Gastroesophageal sphincter (tissue), 4 donors: ENCODE measurements around the gene BIRC6. TPM values are rescaled to one million over a fixed set of nuclear protein-coding genes. Genes with fewer than 3 reads are reported as not detected.

Source experiments
- ATAC-seq: fragments of 150-250 bp; one replicate; pipeline ENCODE4 v1.9.1; 2016; ENCODE audit warnings: mild to moderate bottlenecking, moderate library complexity
- H3K27ac ChIP-seq, 4 donors: fragments of 200-600 bp; sonication (generic) in 3 of 4; 1 replicate in 3 of 4; 2 replicates in 1 of 4; pipeline ENCODE4 v1.5.1; 2016 to 2019
- H3K27me3 ChIP-seq: fragments of 200-600 bp; sonication (generic); one replicate; pipeline ENCODE4 v1.5.1; 2019
- H3K36me3 ChIP-seq, 2 donors: fragments of 200-600 bp; sonication (generic); one replicate each; pipeline ENCODE4 v1.5.1; 2019; ENCODE audit warnings: control low read depth in 1 of 2
- H3K4me1 ChIP-seq, 3 donors: fragments of 200-600 bp; sonication (generic); 1 replicate in 2 of 3; 2 replicates in 1 of 3; pipeline ENCODE4 v1.5.1; 2016 to 2019; ENCODE audit warnings: control low read depth in 2 of 3
- H3K4me3 ChIP-seq, 2 donors: fragments of 200-600 bp; sonication (generic); one replicate each; pipeline ENCODE4 v1.5.1; 2019; ENCODE audit warnings: mild to moderate bottlenecking in 1 of 2, moderate library complexity in 1 of 2
- H3K9me3 ChIP-seq, 3 donors: fragments of 200-600 bp; sonication (generic); one replicate each; pipeline ENCODE4 v1.5.1; 2017 to 2019; ENCODE audit warnings: control low read depth in 2 of 3
- CTCF ChIP-seq, 4 experiments: fragments of 200-600 bp in 2 of 4; fragments of 450-650 bp in 2 of 4; sonication (generic) in 1 of 4; IDR thresholded peaks; one replicate each; pipeline ENCODE4 v1.5.1; 2017 to 2019; ENCODE audit warnings: antibody characterized with exemption in 4 of 4, mild to moderate bottlenecking in 2 of 4, moderate library complexity in 2 of 4
- EP300 ChIP-seq: sonication (generic); formaldehyde crosslinking; IDR thresholded peaks from one replicate; pipeline ENCODE4 v1.6.1; 2017; ENCODE audit warnings: antibody characterized with exemption, mild to moderate bottlenecking
- POLR2A ChIP-seq, 2 donors: fragments of 450-650 bp; IDR thresholded peaks; one replicate each; pipeline ENCODE4 v1.6.1; 2017; ENCODE audit warnings: antibody characterized with exemption in 2 of 2, mild to moderate bottlenecking in 2 of 2, moderate library complexity in 1 of 2
- POLR2AphosphoS5 ChIP-seq: sonication (generic); formaldehyde crosslinking; IDR thresholded peaks from one replicate; pipeline ENCODE4 v1.6.1; 2017; ENCODE audit warnings: antibody characterized with exemption
- WGBS, 2 donors: methylation state at CpG; one replicate each; pipeline ENCODE4 v1.1.5; 2018; ENCODE audit warnings: low coverage in 1 of 2; 5-methylcytosine and 5-hydroxymethylcytosine counted together
- total RNA-seq, 4 donors: library from RNA; depleted of rRNA; stranded (reverse); fragments of >200 nt; gene quantifications; one replicate each; pipeline ENCODE4 v1.1.0, GENCODE V29; 2016

BIRC6 gene
- total RNA-seq, 4 donors from 2014 or later: 69.5 to 168 (median 92.7) TPM

- Histone ChIP-seq H3K27me3 (no peaks in the 10 kb centered on the region), H3K36me3 (peaks cover 0 to 15% of the 10 kb centered on the region in 2 donors), H3K4me3 (no peak overlapping the region), H3K27ac (no peak overlapping the region), H3K9me3 (no peaks in the 10 kb centered on the region), H3K4me1 (peaks cover 0 to 42% (median 5%) of the 10 kb centered on the region in 3 donors)
- 66 to 85% methylated on average over 3 of the region's 3 CpGs for WGBS, 2 donors
- TF ChIP-seq POLR2A (IDR thresholded peaks at IDR 0.05) (no peak), POLR2AphosphoS5 (no peak), EP300 (no peak), CTCF (IDR thresholded peaks at IDR 0.05) (no peak)
- ATAC-seq: no peak
These were observed 268.0 kb downstream of the BIRC6 start for GRCh38 chr2:32624812-32625211.

- Histone ChIP-seq H3K9me3 (no peaks in the 10 kb centered on the region), H3K4me3 (peak overlapping the region in 1 of 2 donors; percentile 82), H3K36me3 (peaks cover 0 to 33% of the 10 kb centered on the region in 2 donors), H3K27ac (peak overlapping the region in 3 of 4 donors; percentile 78 to 85 (median 83)), H3K27me3 (no peaks in the 10 kb centered on the region), H3K4me1 (peaks cover 0 to 46% (median 5%) of the 10 kb centered on the region in 3 donors)
- no peak for ATAC-seq
- TF ChIP-seq POLR2A (IDR thresholded peaks at IDR 0.05) (no peak), CTCF (IDR thresholded peaks at IDR 0.05) (no peak), POLR2AphosphoS5 (no peak), EP300 (no peak)
- 61 to 77% methylated on average over 8 to 9 of the region's 13 CpGs for WGBS, 2 donors
These were observed 269.9 kb downstream of the BIRC6 start for GRCh38 chr2:32626639-32627221.

- Histone ChIP-seq H3K27me3 (no peaks in the 10 kb centered on the region), H3K9me3 (no peaks in the 10 kb centered on the region), H3K27ac (peak overlapping the region; percentile 8 to 85 (median 80)), H3K4me3 (peak overlapping the region; percentile 54 to 82), H3K36me3 (peaks cover 0 to 33% of the 10 kb centered on the region in 2 donors), H3K4me1 (peaks cover 0 to 45% (median 5%) of the 10 kb centered on the region in 3 donors)
- ATAC-seq: peak; percentile 65
- TF ChIP-seq CTCF (IDR thresholded peaks at IDR 0.05) (peak in 2 of 4 experiments; percentile 38 to 41), POLR2AphosphoS5 (no peak)
- WGBS, 2 donors: 2 to 20% methylated on average over 1 to 7 of the region's 16 CpGs
These were observed 270.6 kb downstream of the BIRC6 start for GRCh38 chr2:32627441-32627813.

GRCh38 chr2:32627814-32628579 lies 271.2 kb downstream of the BIRC6 start, which contains the start of gene TTC27:
TSS of gene TTC27 (plus strand) at chr2:32628050. CDS start at chr2:32628293, 243 bp downstream.
- peak within 1 kb of the TSS; percentile 8 to 85 (median 80) for H3K27ac ChIP-seq
- H3K4me1 ChIP-seq: peaks cover 0 to 44% (median 5%) of the 10 kb centered on the region in 3 donors
- peak within 1 kb of the TSS; percentile 54 to 82 for H3K4me3 ChIP-seq
- peak; percentile 99 for ATAC-seq
- TF ChIP-seq POLR2AphosphoS5: peak; percentile 55
- no peak for TF ChIP-seq EP300
- no peaks in the 10 kb centered on the region for H3K9me3 ChIP-seq
- H3K27me3 ChIP-seq: no peaks in the 10 kb centered on the region
- peaks cover 0 to 39% of the 10 kb centered on the region in 2 donors for H3K36me3 ChIP-seq
- WGBS, 2 donors: 0 to 1% methylated on average over 19 of the region's 39 CpGs

- Histone ChIP-seq H3K27ac (no peak overlapping the region), H3K4me3 (no peak overlapping the region), H3K9me3 (no peaks in the 10 kb centered on the region), H3K4me1 (peaks cover 0 to 36% (median 5%) of the 10 kb centered on the region in 3 donors), H3K36me3 (peaks cover 0 to 72% of the 10 kb centered on the region in 2 donors), H3K27me3 (no peaks in the 10 kb centered on the region)
- TF ChIP-seq POLR2AphosphoS5 (no peak), CTCF (IDR thresholded peaks at IDR 0.05) (no peak), EP300 (no peak), POLR2A (IDR thresholded peaks at IDR 0.05) (no peak)
- ATAC-seq: no peak
- WGBS, 2 donors: 64% methylated on average over 2 of the region's 5 CpGs; no CpG with 5 or more reads in 1 of the 2 donors
These were observed 275.3 kb downstream of the BIRC6 start for GRCh38 chr2:32632089-32632488.
